Central memory CD8-positive, alpha-beta T cell (primary cell): ENCODE measurements around the gene TMEM184A.

Experiments
- ATAC-seq: fragments of 150-1000 bp; cut with Tn5 transposase; replicated peaks from 2 replicates; pipeline ENCODE4 v1.10.0; 2022; ENCODE audit warnings: mild to moderate bottlenecking, moderate FRiP score, moderate number of reproducible peaks; ENCODE audit not compliant: poor library complexity, severe bottlenecking; ENCODE audit errors: extremely low read depth
- DNase-seq, 2 donors: peaks; one replicate each; pipeline ENCODE4 v3.0.0; 2021; ENCODE audit warnings: low spot score in 2 of 2
- H3K27ac Mint-ChIP-seq: one replicate; pipeline ENCODE4 v1.8.0; 2022; ENCODE audit warnings: low read depth, mild to moderate bottlenecking, moderate library complexity, mixed read lengths
- H3K27me3 Mint-ChIP-seq: one replicate; pipeline ENCODE4 v1.8.0; 2022; ENCODE audit warnings: mixed read lengths
- H3K36me3 Mint-ChIP-seq: one replicate; pipeline ENCODE4 v1.8.0; 2022; ENCODE audit warnings: mild to moderate bottlenecking, moderate library complexity, mixed read lengths; ENCODE audit not compliant: insufficient read depth
- H3K4me1 Mint-ChIP-seq: one replicate; pipeline ENCODE4 v1.8.0; 2022; ENCODE audit warnings: mixed read lengths
- H3K4me3 Mint-ChIP-seq: one replicate; pipeline ENCODE4 v1.8.0; 2022; ENCODE audit warnings: mild to moderate bottlenecking, moderate library complexity, mixed read lengths
- H3K9me3 Mint-ChIP-seq: one replicate; pipeline ENCODE4 v1.8.0; 2022; ENCODE audit warnings: mixed read lengths

TMEM184A gene

DNA sequence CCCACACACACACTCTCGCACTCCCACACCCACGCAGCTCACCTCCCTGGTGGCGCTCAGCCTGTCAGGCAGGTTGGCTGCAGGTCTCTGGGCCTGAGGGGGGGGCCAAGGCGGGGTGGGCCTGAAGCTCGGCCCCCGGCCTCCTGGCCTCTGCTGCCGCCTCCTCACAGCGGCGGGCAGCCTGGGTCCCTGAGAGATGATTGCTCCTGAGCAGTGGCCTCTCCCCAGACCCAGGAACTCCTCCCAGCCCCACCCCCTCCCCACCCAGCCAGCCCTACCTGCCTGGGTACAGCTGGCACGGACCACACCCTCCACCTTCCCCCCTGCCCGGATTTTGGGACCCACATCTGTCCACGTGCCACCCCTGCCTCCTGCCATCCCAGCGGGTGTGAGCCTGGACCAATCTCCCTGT, 4.6 kb upstream of the TMEM184A start:
- ATAC-seq (no peak), DNase-seq (no peak)
- no peaks in the 10 kb centered on the region for H3K27me3 Mint-ChIP-seq
- H3K27ac Mint-ChIP-seq: no peak overlapping the region
- H3K4me1 Mint-ChIP-seq: no peaks in the 10 kb centered on the region
- H3K9me3 Mint-ChIP-seq: no peaks in the 10 kb centered on the region
- no peak overlapping the region for H3K4me3 Mint-ChIP-seq
- peaks cover 2% of the 10 kb centered on the region for H3K36me3 Mint-ChIP-seq

DNA sequence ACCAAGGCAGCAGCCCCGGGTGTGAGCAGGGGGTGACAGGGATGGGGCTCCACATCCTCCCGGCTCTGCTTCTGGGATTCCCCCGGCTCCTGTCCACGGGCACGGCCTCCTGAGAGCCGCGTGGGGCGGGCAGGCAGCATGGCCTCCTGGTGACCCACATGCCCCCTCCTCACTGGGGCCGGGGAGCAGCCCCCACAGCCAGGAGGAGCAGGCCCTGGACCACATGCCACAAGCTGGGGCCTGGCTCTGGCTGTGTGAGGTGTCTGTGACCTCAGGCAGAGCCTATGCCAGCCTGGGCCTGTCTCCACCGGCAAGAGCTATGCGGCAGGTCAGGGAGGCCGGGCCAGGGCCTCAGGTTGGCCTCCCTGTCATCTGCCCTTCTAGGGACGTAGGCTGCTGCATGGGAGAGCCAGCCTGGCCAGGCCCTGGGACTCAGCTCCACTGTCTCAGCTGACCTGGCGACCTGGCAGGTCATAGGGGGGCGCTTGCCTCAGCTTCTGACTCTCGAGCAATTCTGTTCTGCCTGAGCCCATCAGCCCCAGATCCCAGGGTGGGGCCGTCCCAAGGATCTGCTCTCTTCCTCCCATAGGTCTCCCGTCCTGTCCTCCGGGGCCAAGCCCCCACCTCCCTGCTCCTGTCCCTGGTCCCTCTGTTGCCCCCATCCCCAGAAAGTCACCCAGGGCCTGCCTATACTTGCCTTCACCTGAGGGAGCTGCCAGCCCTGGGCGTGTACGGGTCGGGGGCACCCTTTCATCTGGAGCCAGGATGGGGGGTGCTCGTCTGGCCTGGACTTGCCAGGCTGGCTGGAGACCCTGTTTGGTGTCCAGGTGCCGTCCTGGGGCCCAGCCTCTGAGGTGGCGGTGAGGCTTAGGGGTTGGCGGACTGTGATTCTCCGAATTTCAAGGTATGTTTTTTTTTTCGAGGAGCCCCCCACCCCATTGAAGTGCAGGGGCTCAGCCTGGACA, 3.9 kb upstream of the TMEM184A start:
- no peak for ATAC-seq

DNA sequence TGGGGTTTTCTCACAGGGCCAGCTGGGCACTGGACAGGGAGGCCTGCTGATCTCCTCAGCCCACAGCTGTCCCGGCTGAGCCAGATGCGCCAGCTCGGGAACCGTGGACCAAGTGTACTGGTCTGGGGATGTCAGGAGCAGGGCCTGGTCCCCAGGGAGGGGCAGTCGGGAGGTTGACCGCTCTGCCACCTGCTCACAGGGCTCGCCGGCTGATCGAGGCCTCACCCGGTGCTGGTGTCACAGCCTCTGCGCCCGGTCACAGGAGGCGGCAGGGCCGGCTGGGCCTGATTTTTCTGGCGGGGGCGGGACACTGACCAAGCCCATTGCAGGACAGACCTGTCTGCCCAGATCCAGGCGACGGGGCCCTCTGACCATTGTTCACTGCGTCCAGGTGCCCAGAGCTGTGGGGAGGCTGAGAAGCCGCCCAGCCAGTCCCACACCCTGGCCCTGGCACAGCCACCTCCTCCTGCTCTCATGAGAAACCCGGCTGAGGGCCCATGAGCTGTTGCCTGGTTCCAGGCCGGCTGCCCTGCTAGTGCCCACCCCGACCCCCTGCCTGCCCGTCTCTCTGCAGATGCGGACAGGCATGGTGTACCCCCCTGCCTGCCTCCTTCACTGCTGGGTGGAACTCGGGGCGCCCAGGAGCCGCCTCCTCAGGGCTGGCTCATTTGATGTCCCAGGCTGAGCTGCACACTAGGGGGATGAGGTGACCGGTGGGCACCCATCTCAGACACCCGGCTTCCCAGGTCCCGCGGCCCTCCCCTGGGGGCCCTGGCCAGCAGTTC, 3.0 kb upstream of the TMEM184A start:
- H3K36me3 Mint-ChIP-seq: peaks cover 5% of the 10 kb centered on the region
- no peaks in the 10 kb centered on the region for H3K9me3 Mint-ChIP-seq
- no peak for DNase-seq
- no peak overlapping the region for H3K27ac Mint-ChIP-seq
- no peak for ATAC-seq
- no peaks in the 10 kb centered on the region for H3K4me1 Mint-ChIP-seq
- no peaks in the 10 kb centered on the region for H3K27me3 Mint-ChIP-seq
- no peak overlapping the region for H3K4me3 Mint-ChIP-seq

More for the DNA sequence above, 3.9 kb upstream of the TMEM184A start:
- Mint-ChIP-seq H3K9me3 (no peaks in the 10 kb centered on the region), H3K27ac (no peak overlapping the region), H3K36me3 (peaks cover 2% of the 10 kb centered on the region), H3K4me1 (no peaks in the 10 kb centered on the region), H3K27me3 (no peaks in the 10 kb centered on the region), H3K4me3 (no peak overlapping the region)
- DNase-seq: no peak

DNA sequence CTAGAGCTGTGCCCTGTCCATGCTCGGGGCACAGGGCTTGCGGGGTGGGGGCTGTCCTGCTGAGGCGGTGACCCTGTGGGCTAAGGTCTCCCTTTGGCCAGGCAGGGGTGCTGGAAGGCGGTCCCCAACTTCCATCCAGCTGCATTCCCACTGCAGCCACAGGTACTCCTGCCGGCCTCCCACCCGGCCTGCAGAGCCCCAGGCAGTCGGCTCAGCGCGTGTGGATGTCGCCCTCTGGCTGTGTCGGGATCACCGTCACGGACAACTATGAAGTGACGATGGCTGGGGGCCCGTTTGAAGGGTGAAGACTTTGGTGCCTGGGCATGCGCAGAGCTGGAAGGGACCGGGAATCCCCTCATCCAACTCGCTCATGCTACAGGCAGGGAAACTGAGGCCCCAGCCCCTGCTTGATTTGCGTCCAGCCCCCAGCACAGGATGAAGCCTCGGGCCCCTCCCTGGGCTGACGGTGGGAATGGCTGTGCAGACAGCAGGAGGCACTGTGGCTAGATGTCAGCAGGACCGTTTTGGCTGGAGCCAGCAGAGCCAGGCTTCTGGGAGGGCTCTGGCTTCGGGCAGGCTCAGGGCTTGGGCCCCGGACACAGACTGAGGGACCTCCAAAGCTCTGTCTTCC, 2.3 kb upstream of the TMEM184A start:
- H3K4me1 Mint-ChIP-seq: no peaks in the 10 kb centered on the region

DNA sequence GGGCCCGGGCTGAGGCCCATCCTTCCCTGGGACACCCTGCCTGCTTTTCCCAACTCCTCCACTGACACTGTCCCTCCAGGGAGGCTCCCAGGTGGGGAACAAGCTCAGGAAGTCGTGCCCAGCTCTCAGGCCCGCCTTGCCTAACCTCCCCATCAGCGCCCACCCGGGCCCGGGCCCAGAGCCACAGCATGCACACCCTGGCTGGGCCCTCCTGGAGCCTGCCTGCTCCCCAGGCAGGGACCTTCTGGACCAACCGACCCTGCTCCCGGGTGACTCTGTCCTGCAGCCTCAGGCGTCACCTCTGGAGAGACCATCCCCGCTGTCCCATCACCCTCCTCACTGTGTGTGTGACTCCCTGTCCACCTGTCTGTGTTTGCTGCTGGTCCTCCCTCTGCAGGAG, 1.8 kb upstream of the TMEM184A start:
- Mint-ChIP-seq H3K36me3 (peaks cover 5% of the 10 kb centered on the region), H3K27ac (no peak overlapping the region), H3K27me3 (no peaks in the 10 kb centered on the region), H3K9me3 (no peaks in the 10 kb centered on the region), H3K4me3 (no peak overlapping the region), H3K4me1 (no peaks in the 10 kb centered on the region)
- DNase-seq (no peak), ATAC-seq (no peak)

More for the DNA sequence above, 2.3 kb upstream of the TMEM184A start:
- peaks cover 5% of the 10 kb centered on the region for H3K36me3 Mint-ChIP-seq
- DNase-seq (no peak), ATAC-seq (no peak)
- H3K27ac Mint-ChIP-seq: no peak overlapping the region
- H3K4me3 Mint-ChIP-seq: no peak overlapping the region
- no peaks in the 10 kb centered on the region for H3K27me3 Mint-ChIP-seq
- H3K9me3 Mint-ChIP-seq: no peaks in the 10 kb centered on the region

DNA sequence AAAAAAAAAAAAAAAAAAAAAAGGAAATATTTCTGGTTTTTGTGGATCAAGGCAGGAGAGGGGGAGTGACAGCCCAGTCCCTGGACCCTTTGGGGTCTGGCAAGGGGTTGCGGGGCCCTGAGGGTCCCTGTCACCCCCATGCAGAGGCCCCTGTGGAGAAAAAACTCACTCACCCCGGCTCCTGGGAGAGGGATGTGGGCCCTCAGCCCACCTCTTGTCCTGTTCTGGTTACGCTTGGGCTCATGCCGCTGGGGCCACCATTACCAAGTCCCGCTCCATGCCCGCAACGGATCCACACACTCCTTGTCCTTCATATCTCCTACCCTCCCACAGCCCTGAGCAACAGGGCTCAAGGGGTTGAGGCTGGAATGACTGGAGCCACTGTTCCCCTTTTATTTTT, 1.0 kb upstream of the TMEM184A start:
- no peaks in the 10 kb centered on the region for H3K9me3 Mint-ChIP-seq
- DNase-seq (no peak), ATAC-seq (no peak)
- H3K27ac Mint-ChIP-seq: no peak overlapping the region
- peaks cover 5% of the 10 kb centered on the region for H3K36me3 Mint-ChIP-seq
- H3K4me1 Mint-ChIP-seq: no peaks in the 10 kb centered on the region
- H3K27me3 Mint-ChIP-seq: no peaks in the 10 kb centered on the region
- H3K4me3 Mint-ChIP-seq: no peak overlapping the region

DNA sequence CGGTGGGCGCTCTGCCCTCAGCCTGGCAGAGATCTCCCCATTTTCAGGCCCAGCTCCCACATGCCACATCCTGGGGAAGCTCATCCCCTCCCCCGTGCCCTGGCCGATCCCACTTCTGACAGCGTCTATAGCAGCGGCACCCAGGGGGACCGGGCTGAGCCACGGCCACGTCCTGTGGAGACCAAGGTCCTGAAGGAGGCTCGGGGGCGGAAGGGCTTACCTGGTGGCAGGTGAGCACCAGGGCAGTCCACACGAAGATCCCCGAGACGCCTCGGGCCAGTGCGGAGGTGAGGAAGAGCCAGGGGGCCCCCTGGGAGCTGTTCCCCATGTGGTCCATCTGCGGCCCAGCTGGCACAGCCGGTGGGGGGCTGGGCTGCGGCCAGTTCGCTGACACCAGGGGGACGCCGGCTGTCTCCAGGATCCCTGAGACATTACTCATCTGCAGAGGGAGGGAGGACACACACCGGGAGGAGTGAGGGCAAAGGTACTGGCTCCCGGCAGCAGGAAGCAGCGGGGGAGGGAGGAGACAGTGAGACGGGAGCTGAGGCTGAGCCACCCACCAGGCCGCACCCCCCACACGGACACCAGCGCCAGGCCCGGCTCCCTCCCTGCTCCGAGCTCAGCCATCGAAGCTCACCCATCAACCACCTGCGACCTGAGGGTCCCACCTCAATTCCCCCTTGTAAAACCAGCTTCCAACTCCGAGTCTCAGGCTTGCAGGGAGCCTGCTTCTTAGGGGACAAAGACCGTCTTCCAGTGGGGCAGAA, 776 bp downstream of the TMEM184A start:
- H3K4me1 Mint-ChIP-seq: no peaks in the 10 kb centered on the region
- H3K27ac Mint-ChIP-seq: peak overlapping the region; percentile 46
- DNase-seq (no peak), ATAC-seq (no peak)
- H3K4me3 Mint-ChIP-seq: no peak overlapping the region
- no peaks in the 10 kb centered on the region for H3K9me3 Mint-ChIP-seq
- H3K27me3 Mint-ChIP-seq: no peaks in the 10 kb centered on the region
- peaks cover 5% of the 10 kb centered on the region for H3K36me3 Mint-ChIP-seq

DNA sequence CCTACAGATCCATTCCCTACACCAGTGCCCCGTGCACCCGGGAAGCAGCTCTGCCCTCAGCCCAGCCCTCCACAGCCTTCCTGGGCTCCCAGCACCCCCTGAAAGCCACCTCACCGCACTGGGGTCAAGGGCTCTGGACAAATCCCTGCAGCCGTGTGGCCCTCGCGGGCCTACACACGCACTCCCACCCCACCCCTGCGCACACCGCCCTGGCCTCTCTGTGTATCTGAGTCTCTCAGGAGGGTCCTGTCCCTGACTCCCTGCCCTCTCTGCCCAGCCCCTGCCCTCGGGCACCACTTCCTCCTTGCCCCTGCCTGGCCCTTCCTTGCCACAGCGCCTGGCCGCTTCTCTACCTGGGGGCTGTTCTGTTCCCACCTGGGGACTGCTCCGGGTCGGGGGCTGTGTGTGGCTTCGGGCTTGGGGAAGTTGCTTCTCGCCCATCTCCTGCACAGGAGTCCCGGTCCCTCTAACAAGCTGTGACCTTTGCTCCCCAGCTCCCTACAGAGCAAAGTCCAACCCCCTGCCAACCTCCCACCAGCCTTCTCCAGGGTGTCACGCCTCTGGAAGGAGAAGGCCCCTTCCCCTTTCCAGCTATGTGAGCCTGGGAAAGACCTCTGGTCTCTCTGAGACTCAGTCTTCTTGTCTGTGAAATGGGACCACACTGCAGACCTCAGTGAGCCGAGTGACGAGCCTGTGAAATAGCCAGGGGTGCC, 1.5 kb downstream of the TMEM184A start:
- Mint-ChIP-seq H3K27ac (peak overlapping the region; percentile 46), H3K36me3 (peaks cover 3% of the 10 kb centered on the region), H3K4me3 (no peak overlapping the region), H3K27me3 (no peaks in the 10 kb centered on the region), H3K4me1 (no peaks in the 10 kb centered on the region), H3K9me3 (no peaks in the 10 kb centered on the region)
- DNase-seq (no peak), ATAC-seq (no peak)

DNA sequence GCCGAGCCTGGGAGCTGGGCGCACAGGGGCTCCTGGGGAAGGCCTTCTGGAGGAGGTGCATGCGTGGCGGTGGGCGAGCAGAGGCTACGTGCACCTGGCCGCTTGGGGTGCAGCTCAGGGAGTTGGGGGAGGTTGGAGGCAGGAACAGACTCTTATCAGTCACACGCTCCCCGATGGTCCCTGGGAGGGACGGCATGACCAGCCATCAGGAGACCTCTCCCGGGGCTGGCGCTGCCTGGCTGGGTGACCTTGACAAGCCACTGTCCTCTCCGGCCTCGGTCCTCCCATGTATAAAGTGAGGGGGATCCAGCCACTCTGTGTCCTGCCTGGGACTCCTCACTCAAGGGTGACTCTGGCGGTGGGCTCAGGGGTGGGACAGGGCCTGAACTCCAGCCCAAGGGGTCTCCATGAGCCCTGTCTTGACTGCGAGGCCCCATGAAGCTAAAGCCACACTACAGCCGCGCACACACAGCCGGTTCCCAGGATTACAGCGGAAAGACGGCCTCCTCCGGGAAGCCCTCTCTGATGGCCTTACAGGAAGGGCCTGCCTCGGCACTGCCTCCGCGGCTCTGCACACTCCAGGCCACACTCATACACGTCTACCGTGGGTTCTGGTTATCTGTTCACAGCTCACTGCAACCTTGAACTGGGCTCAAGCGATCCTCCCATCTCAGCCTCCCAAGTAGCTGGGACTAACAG, 2.3 kb downstream of the TMEM184A start:
- Mint-ChIP-seq H3K36me3 (peaks cover 4% of the 10 kb centered on the region), H3K27me3 (no peaks in the 10 kb centered on the region), H3K9me3 (no peaks in the 10 kb centered on the region), H3K4me3 (no peak overlapping the region), H3K4me1 (no peaks in the 10 kb centered on the region), H3K27ac (no peak overlapping the region)
- DNase-seq (no peak), ATAC-seq (no peak)

DNA sequence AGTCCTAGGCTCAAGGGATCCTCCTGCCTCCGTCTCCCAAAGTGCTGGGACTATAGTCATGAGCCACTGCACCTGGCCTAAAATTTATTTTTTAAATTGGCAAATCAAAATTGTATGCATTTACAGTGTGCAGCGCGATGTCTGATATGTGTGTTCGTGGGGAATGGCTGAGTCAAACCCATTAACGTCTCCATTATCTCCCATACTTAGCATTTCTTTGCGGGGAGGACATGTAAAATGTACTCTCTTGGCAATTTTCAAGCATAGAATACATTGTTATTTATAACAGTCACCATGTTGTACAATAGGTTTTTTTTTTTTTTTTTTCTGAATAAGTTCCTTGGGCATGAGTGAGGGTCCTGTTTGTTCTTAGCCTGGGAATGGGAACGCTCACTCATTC, 3.8 kb downstream of the TMEM184A start:
- ATAC-seq (no peak), DNase-seq (no peak)
- Mint-ChIP-seq H3K36me3 (peaks cover 12% of the 10 kb centered on the region), H3K27ac (no peak overlapping the region), H3K27me3 (no peaks in the 10 kb centered on the region), H3K4me1 (no peaks in the 10 kb centered on the region), H3K4me3 (no peak overlapping the region), H3K9me3 (no peaks in the 10 kb centered on the region)

DNA sequence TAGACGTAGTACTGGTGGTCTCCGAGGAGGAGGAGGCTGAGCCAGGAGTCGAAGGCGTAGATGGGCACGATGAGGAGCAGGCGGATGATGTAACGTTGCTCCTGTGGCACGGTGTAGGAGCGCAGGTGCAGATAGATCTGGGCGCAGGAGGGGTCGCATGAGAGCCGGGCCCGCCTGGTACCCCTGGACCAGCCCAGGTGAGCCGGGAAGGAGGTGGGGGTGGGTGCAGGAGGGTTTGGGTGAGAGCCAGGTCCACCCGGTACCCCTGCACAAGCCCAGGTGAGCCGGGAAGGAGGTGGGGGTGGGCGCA, 5.2 kb downstream of the TMEM184A start:
- ATAC-seq (no peak), DNase-seq (no peak)
- H3K27ac Mint-ChIP-seq: no peak overlapping the region
- H3K27me3 Mint-ChIP-seq: no peaks in the 10 kb centered on the region
- peaks cover 12% of the 10 kb centered on the region for H3K36me3 Mint-ChIP-seq
- no peak overlapping the region for H3K4me3 Mint-ChIP-seq
- H3K9me3 Mint-ChIP-seq: no peaks in the 10 kb centered on the region
- no peaks in the 10 kb centered on the region for H3K4me1 Mint-ChIP-seq
